ENCODE results near the gene HMCN2. TPM values are rescaled to one million over a fixed set of nuclear protein-coding genes. Genes with fewer than 3 reads are reported as not detected.
"Not testable (repeated sequence)": the region's sequence is repeated elsewhere in the genome, so short reads cannot be mapped to it uniquely, and the experiment has no call there.

The HMCN2 gene
- total RNA-seq, 1 donor from 2014 or later, result 0.06 TPM

GRCh38 chr9:130398487-130399240 is 133.1 kb downstream of the HMCN2 start:
- DNase-seq (ENCODE audit: low read depth), result no peak
- H3K4me3 ChIP-seq (ENCODE audit: low read depth, low read length), result no peak overlapping the region
- no peak for TF ChIP-seq CTCF (conservative IDR thresholded peaks at IDR 0.05; ENCODE audit: low read depth, low read length)

- TF ChIP-seq CTCF (conservative IDR thresholded peaks at IDR 0.05; ENCODE audit: low read depth, low read length), result no peak
Observed at GRCh38 chr9:130399768-130400167, 134.2 kb downstream of the HMCN2 start.

GRCh38 chr9:130400870-130401269 is 135.3 kb downstream of the HMCN2 start:
- no peak for TF ChIP-seq CTCF (conservative IDR thresholded peaks at IDR 0.05; ENCODE audit: low read depth, low read length)
- DNase-seq (ENCODE audit: low read depth), result no peak
- H3K4me3 ChIP-seq (ENCODE audit: low read depth, low read length), result no peak overlapping the region

More at GRCh38 chr9:130399768-130400167, 134.2 kb downstream of the HMCN2 start:
- H3K4me3 ChIP-seq (ENCODE audit: low read depth, low read length), result no peak overlapping the region
- no peak for DNase-seq (ENCODE audit: low read depth)

- not testable (repeated sequence) for H3K4me3 ChIP-seq (ENCODE audit: low read depth, low read length); DNase-seq (ENCODE audit: low read depth)
Observed at GRCh38 chr9:130401742-130402141, 136.2 kb downstream of the HMCN2 start.

- no peak for TF ChIP-seq CTCF (conservative IDR thresholded peaks at IDR 0.05; ENCODE audit: low read depth, low read length)
- no peak overlapping the region for H3K4me3 ChIP-seq (ENCODE audit: low read depth, low read length)
- no peak for DNase-seq (ENCODE audit: low read depth)
Observed at GRCh38 chr9:130402243-130402642, 136.7 kb downstream of the HMCN2 start.

GRCh38 chr9:130402645-130403440 is 137.3 kb downstream of the HMCN2 start:
- TF ChIP-seq CTCF (conservative IDR thresholded peaks at IDR 0.05; ENCODE audit: low read depth, low read length), result no peak

GRCh38 chr9:130405657-130406257 is 140.2 kb downstream of the HMCN2 start:
- DNase-seq (ENCODE audit: low read depth), result no peak
- no peak for TF ChIP-seq CTCF (conservative IDR thresholded peaks at IDR 0.05; ENCODE audit: low read depth, low read length)
- H3K4me3 ChIP-seq (ENCODE audit: low read depth, low read length), result no peak overlapping the region

More at GRCh38 chr9:130402645-130403440, 137.3 kb downstream of the HMCN2 start:
- no peak for DNase-seq (ENCODE audit: low read depth)
- H3K4me3 ChIP-seq (ENCODE audit: low read depth, low read length), result no peak overlapping the region
